Stimulated activated CD8-positive, alpha-beta memory T cell treated with anti-CD3 and anti-CD28 coated beads, Interleukin-4, amount 100 ng/mL, for 4 hours (primary cell): ENCODE results near the gene CD47.

Experiments used
- DNase-seq, 2 donors: peaks; one replicate each; pipeline ENCODE4 v3.0.0-alpha.2; 2020; ENCODE audit warnings: low read depth in 2 of 2, low spot score in 1 of 2

CD47 gene

DNA sequence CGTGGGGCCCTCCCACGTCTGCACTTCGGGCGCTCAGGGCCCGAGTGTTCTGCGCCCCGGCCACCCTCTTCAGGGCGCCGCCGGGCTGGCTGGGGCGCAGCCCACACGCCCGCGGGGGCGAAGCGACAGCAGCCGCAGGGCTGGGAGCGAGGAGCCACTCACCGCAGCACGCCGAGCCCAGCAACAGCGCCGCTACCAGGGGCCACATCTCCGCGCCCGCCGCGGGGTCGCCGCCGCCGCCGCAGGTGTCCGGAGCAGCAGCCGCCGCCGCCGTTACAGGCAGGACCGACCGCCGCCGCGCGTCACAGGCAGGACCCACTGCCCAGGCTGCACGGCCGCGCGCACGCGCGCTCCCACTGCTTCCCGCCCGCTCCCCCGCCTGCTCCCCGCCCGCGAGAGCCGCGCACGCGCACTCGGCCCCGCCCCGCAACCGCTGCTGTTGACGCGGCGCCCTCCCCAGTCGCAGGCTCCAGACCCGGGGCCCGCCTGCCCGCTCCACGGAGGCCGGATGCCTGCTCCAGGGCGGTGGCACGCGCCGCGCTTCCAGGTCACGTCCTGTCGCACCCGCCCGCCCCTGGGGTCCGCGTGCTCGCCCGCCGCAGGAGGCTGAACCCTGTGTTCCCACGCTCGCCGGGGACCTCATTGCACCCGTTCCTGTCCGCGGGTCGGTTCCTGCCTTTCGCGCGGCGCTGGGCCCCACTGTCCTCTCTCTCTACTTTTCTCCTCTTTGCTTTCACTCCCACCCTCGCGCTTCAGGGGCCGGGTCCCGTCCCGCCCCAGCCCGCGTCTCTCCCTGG, at the start of gene CD47:
Gene CD47 (minus strand): TSS at position 331 of the 797 bp plus-strand sequence. CDS start 123 bp downstream, at position 208.
- peak; percentile 86 to 88 for DNase-seq

GRCh38 chr3:108137460-108137814, 46.6 kb upstream of the CD47 start:
- DNase-seq = no peak

- no peak for DNase-seq
Observed at GRCh38 chr3:108136561-108137459, 46.0 kb upstream of the CD47 start.

DNA sequence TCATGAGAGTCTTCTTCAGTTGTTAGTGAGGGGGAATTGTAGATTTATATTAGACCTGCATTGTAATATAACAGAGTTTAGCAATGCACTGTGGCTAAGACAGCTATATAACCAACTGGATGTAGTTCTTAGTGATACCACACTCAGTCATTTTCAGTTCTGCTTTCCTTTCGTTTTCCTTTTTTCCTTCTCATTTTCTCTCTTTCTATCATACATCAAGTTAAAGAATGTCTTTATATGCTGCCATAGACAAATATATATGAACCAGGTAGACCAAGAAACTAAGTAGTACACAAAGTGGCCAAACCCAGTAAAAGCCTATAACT, 43.7 kb upstream of the CD47 start:
- no peak for DNase-seq

GRCh38 chr3:108133858-108134554, 43.2 kb upstream of the CD47 start:
- no peak for DNase-seq

GRCh38 chr3:108133048-108133369, 42.2 kb upstream of the CD47 start:
- no peak for DNase-seq

DNA sequence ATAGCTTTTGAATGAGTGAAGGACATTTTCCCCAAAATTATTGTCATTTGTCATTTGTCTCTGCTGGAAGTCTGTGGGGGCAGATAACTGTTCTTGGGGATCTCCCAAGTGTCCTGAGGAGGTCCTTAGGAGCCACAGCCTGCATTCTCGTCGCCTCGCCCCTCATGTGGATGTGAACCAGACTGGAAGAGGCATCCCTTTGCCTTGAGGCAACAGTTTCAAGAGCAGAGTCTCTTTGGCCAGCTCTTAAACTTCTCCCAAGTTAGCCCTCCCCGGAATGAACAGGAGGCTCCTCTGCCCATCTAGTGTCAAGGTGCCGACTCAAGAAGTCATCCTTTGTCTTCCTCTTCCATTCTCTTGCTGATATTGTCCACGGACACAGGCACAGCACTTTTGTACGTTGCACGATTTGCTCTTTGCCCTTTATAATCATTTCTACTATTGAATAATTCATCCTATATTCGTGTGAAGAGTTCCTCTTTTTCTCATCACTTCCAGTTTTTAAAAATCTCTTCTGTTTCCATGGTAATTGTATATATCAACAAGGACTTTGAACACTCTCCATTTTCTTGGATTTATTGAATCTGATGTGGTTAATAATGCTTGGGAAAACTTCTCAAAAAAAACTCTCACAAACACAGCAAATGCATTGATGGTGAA, 40.8 kb upstream of the CD47 start:
- no peak for DNase-seq

DNA sequence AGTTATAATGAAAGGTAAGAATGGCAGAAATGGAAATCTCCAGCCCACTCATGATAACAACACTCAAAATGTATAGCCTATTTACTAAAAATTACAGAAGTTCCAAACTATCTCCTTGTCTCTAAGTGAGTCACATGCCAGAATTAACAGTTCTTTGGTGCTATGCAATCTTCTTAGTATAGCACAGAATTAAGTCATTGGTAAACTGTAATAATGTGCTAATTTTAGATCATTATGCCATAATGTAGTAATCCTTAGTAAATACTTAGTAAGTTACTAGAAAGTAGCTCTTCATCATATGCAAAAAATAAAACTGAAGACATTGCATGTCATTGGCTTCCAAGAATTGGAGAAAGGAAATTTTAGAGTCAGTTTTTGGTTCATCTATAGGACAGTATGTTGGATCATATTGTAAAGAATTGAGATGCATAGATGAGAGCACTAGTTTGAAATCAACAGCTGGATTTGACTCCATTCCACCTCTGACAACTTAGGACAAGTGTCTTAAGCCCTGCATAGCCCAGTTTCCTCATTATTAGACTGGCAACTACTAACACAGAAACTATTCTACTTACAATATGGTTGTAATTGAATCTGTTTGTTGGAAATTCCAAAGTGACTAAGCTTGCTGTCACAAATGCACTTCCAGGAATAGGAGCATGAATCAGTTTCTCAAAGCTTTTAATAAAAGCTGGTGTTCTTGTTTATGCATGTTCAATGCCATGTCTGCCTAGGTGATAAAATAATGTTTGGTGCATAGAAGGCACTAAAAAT, 40.1 kb upstream of the CD47 start:
- DNase-seq = no peak

GRCh38 chr3:108130236-108130635, 39.4 kb upstream of the CD47 start:
- no peak for DNase-seq

GRCh38 chr3:108127301-108127988, 36.6 kb upstream of the CD47 start:
- DNase-seq = peak; percentile 33 to 41

DNA sequence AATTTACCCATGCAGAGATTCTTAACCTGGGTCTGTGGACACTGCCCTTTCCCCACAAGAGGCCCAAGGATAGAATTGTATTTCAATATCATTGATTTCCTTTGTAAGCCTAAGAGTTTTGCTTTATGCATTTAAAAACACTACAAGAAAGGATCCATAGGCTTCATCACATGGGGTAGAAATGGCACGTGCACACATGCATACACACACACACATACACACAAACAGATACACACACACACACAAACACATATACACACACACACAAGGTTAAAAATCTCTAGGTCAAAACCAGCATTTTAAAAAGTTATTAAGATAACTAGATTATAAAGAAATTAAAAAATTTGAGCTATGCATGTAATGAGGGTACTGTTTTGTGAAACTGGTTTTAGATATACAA, 35.5 kb upstream of the CD47 start:
- DNase-seq = no peak

- DNase-seq = peak; percentile 18 to 26
Observed at GRCh38 chr3:108125550-108126071, 34.8 kb upstream of the CD47 start.

DNA sequence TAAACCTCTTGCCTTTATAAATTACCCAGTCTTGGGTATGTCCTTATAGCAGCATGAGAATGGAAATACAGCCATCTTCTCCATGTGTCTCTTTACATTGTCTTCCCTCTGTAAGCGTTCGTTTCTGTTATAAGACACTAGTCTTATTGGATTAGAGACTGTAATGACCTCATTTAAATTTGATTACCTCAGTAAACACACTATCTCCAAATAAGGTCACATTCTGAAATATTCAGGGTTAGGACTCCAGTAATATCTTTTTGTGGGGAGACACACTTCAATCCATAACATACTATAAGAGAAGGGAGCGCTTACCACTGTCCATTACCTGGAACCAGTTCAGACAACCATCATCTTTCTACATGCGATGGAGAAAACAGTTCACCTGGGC, 34.3 kb upstream of the CD47 start:
- DNase-seq = no peak

DNA sequence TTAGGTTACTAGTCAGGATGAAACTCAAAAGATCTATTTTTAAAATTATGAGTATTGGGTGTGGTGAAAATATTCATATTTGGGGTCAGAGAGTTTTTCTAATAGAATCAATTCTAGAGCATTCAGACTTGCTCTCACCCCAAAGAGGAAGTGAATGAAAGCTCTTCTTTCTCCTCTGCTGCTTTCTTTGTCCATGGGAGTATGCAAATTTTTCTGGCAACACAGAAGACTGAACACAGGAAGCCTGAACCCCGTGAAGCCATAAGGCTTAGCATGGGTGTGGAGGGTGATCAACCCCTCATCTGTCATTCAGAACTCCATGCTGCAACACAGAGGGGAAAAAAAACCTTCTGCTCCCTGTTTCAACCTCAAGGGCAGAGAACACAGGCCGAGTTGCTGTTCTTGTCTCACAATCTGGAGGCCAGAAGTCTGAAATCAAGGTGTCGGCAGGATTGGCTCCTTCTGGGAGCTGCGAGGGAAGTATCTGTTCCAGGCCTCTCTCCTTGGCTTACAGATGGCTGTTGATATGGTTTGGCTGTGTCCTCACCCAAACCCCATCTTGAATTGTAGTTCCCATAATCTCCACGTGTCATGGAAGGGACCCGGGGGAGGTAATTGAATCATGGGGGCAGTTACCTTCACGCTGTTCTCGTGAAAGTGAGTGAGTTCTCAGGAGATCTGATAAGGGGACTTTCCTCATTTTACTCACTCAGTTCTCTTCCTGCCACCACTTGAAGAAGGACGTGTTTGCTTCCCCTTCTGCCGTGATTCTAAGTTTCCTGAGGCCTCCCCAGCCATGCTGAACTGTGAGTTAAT, 33.7 kb upstream of the CD47 start:
- DNase-seq = peak; percentile 49 to 62

- no peak for DNase-seq
Observed at GRCh38 chr3:108123326-108123725, 32.5 kb upstream of the CD47 start.

DNA sequence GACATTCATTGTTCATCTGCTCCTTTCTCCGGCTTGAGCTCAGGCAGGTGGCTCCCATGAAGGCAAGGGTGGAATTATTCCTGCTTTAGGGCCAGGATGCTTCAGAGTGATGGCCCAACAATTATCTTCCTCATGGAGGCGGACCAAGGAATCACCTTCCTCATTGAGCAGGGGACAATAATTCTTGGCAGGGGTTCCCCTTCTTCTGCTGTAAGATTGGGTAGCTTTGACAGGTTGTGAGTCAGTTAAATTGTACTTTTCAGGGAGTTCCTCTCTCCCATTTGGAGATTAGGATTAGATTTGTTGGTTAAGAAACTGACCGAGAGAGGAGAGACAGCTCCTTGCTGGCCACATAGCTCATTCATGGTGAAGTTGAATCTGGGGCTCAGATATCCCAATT, 31.4 kb upstream of the CD47 start:
- DNase-seq = no peak

DNA sequence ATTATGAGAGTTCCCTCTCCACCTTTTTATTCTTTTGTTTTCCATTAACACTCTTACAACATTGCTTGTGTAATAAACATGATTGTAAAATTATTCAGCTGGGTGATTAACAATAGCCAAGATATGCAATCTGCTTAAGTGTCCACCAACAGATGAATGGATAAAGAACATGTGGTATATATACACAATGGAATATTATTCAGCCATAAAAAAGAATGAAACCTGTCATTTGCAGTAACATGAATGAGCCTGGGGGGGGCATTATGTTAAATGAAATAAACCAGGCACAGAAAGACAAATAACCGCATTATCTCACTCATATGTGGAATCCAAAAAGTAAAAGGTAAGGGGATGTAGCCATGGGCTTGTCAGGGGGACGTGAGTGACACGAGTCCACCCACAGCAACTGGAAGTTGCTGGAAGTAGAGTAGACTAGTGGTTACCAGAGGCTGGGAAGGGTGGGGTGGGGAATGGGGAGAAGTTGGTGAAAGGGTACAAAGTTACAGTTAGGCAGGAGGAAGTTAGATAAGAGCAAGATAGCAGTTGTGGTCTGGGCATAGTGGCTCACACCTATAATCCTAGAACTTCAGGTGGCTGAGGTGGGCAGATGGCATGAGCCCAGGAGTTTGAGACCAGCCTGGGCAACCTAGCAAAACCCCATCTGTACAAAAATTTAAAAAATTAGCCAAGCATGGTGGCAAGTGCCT, 28.7 kb upstream of the CD47 start:
- DNase-seq = no peak

- DNase-seq = no peak
Observed at GRCh38 chr3:108118038-108118768, 27.4 kb upstream of the CD47 start.
